H1 (cell line): ENCODE measurements around the gene TNXB. TPM values are rescaled to one million over a fixed set of nuclear protein-coding genes. Genes with fewer than 3 reads are reported as not detected.

Experiments used
- CTCF ChIA-PET: fragments of 300-600 bp; sonication (Branson Sonifier 250); formaldehyde crosslinking; loops from one replicate; lab custom pipeline; 2021; ENCODE audit not compliant: partially characterized antibody; lab: Charles Lee
- POLR2A ChIA-PET: fragments of 300-600 bp; sonication (Branson Sonifier 250); formaldehyde crosslinking; loops from one replicate; lab custom pipeline; 2021; ENCODE audit warnings: inconsistent platforms; ENCODE audit not compliant: partially characterized antibody; lab: Charles Lee
- DNase-seq, 2 experiments: peaks; one replicate each; pipeline versions ENCODE4 v3.0.0 to v3.0.0-alpha.2; 2010 to 2022; ENCODE audit warnings: low spot score in 2 of 2, low read depth in 1 of 2, mixed read lengths in 1 of 2
- FAIRE-seq: peaks from 2 replicates; lab custom pipeline; 2011; peaks lifted over from hg19 to GRCh38; lab: Jason Lieb, UNC
- H2AFZ ChIP-seq: 2 replicates; pipeline ENCODE4 v1.8.1; 2012; ENCODE audit warnings: low read length, inconsistent platforms
- H2AK5ac ChIP-seq: 2 replicates; pipeline ENCODE4 v1.6.1; 2013; ENCODE audit warnings: low read depth, low read length
- H2BK120ac ChIP-seq: replicated peaks from 2 replicates; pipeline ENCODE3; 2013; ENCODE audit warnings: low read depth, low read length, inconsistent platforms
- H2BK12ac ChIP-seq: 2 replicates; pipeline ENCODE4 v1.6.1; 2013; ENCODE audit warnings: low read depth, low read length
- H2BK15ac ChIP-seq: 2 replicates; pipeline ENCODE4 v1.6.1; 2013; ENCODE audit warnings: low read length
- H2BK20ac ChIP-seq: 2 replicates; pipeline ENCODE4 v1.6.1; 2013; ENCODE audit warnings: low read length
- H2BK5ac ChIP-seq: 2 replicates; pipeline ENCODE4 v1.6.1; 2013; ENCODE audit warnings: low read depth, low read length
- H3K14ac ChIP-seq: 2 replicates; pipeline ENCODE4 v1.6.1; 2013; ENCODE audit warnings: inconsistent platforms; ENCODE audit not compliant: insufficient read length
- H3K18ac ChIP-seq: 2 replicates; pipeline ENCODE4 v1.6.1; 2013; ENCODE audit warnings: low read length; ENCODE audit errors: extremely low read depth
- H3K23ac ChIP-seq: 2 replicates; pipeline ENCODE4 v1.6.1; 2013; ENCODE audit warnings: inconsistent platforms; ENCODE audit not compliant: insufficient read length
- H3K23me2 ChIP-seq: 2 replicates; pipeline ENCODE4 v1.6.1; 2013; ENCODE audit warnings: low read depth, low read length
- H3K27ac ChIP-seq: 2 replicates; pipeline ENCODE4 v1.6.1; 2011; ENCODE audit warnings: low read depth, low read length, inconsistent platforms
- H3K27me3 ChIP-seq, 4 experiments: replicated peaks in 1 of 4; 1 replicate in 1 of 4; 2 replicates in 3 of 4; pipeline versions ENCODE4 v1.6.1 to v1.8.1; 2011 to 2013; ENCODE audit warnings: low read length in 3 of 4, mild to moderate bottlenecking in 3 of 4, inconsistent platforms in 2 of 4, mixed read lengths in 2 of 4, moderate library complexity in 1 of 4; ENCODE audit not compliant: control insufficient read depth in 3 of 4, insufficient read depth in 3 of 4; ENCODE audit errors: extremely low read depth in 1 of 4
- H3K36me3 ChIP-seq, 4 experiments: 2 replicates each; pipeline versions ENCODE4 v1.6.1 to v1.8.1; 2011 to 2013; ENCODE audit warnings: mild to moderate bottlenecking in 4 of 4, low read length in 3 of 4, moderate library complexity in 2 of 4, control low read depth in 1 of 4, inconsistent platforms in 1 of 4; ENCODE audit not compliant: insufficient read depth in 4 of 4, control insufficient read depth in 2 of 4
- H3K4ac ChIP-seq: replicated peaks from 2 replicates; pipeline ENCODE3; 2013; ENCODE audit warnings: low read length, low read depth, mixed read lengths, inconsistent platforms; ENCODE audit not compliant: insufficient read length
- H3K4me1 ChIP-seq, 4 experiments: replicated peaks in 1 of 4; 1 replicate in 1 of 4; 2 replicates in 3 of 4; pipeline versions ENCODE4 v1.6.1 to v1.8.1; 2011 to 2013; ENCODE audit warnings: low read length in 3 of 4, inconsistent platforms in 2 of 4, mixed read lengths in 1 of 4; ENCODE audit not compliant: insufficient read depth in 4 of 4, control insufficient read depth in 3 of 4
- H3K4me2 ChIP-seq, 2 experiments: 2 replicates each; pipeline versions ENCODE4 v1.6.1 to v1.8.1; 2011 to 2013; ENCODE audit warnings: low read depth in 2 of 2, low read length in 2 of 2, control low read depth in 1 of 2, inconsistent platforms in 1 of 2, mild to moderate bottlenecking in 1 of 2; ENCODE audit not compliant: insufficient read depth in 1 of 2
- H3K4me3 ChIP-seq, 4 experiments: fragments of 200-600, 300-600 bp in 1 of 4; sonication (generic), shearing (Covaris generic), sonication (Bioruptor Twin) in 1 of 4; 2 replicates each; pipeline versions ENCODE4 v1.5.1 to v1.8.1; 2011 to 2016; ENCODE audit warnings: low read length in 4 of 4, low read depth in 3 of 4, control low read depth in 2 of 4, inconsistent platforms in 2 of 4, mild to moderate bottlenecking in 2 of 4, mixed read lengths in 1 of 4, moderate library complexity in 1 of 4; ENCODE audit not compliant: insufficient read depth in 2 of 4; ENCODE audit errors: extremely low read depth in 1 of 4
- H3K56ac ChIP-seq: replicated peaks from 2 replicates; pipeline ENCODE3; 2013; ENCODE audit warnings: low read depth, mild to moderate bottlenecking, mixed read lengths, low read length, inconsistent platforms; ENCODE audit not compliant: insufficient read length
- H3K79me1 ChIP-seq: 2 replicates; pipeline ENCODE4 v1.6.1; 2013; ENCODE audit warnings: low read depth, low read length, control low read depth
- H3K79me2 ChIP-seq, 2 experiments: 2 replicates each; pipeline versions ENCODE4 v1.6.1 to v1.8.1; 2012 to 2013; ENCODE audit warnings: low read length in 2 of 2, mild to moderate bottlenecking in 2 of 2, inconsistent platforms in 1 of 2; ENCODE audit not compliant: insufficient read depth in 2 of 2, control insufficient read depth in 1 of 2
- H3K9ac ChIP-seq, 4 experiments: replicated peaks in 1 of 4; 1 replicate in 1 of 4; 2 replicates in 3 of 4; pipeline versions ENCODE4 v1.6.1 to v1.8.1; 2011 to 2013; ENCODE audit warnings: low read depth in 3 of 4, low read length in 3 of 4, control low read depth in 2 of 4, mild to moderate bottlenecking in 2 of 4, moderate library complexity in 2 of 4, inconsistent platforms in 1 of 4; ENCODE audit errors: extremely low read depth in 1 of 4
- H3K9me3 ChIP-seq, 2 experiments: 2 replicates each; pipeline versions ENCODE4 v1.6.1 to v1.8.1; 2012 to 2013; ENCODE audit warnings: mild to moderate bottlenecking in 2 of 2, moderate library complexity in 2 of 2, control low read depth in 1 of 2, inconsistent platforms in 1 of 2, low read depth in 1 of 2, low read length in 1 of 2, mixed read lengths in 1 of 2; ENCODE audit not compliant: insufficient read depth in 2 of 2
- H4K20me1 ChIP-seq, 2 experiments: replicated peaks in 1 of 2; 2 replicates each; pipeline versions ENCODE3 to v1.8.1; 2011 to 2013; ENCODE audit warnings: inconsistent platforms in 2 of 2, low read length in 2 of 2, mild to moderate bottlenecking in 1 of 2; ENCODE audit not compliant: insufficient read depth in 2 of 2, control insufficient read depth in 1 of 2
- H4K5ac ChIP-seq: 2 replicates; pipeline ENCODE4 v1.6.1; 2013; ENCODE audit warnings: low read length, low read depth, mixed read lengths, inconsistent platforms; ENCODE audit not compliant: insufficient read length
- H4K8ac ChIP-seq: 2 replicates; pipeline ENCODE4 v1.8.0; 2013; ENCODE audit warnings: mild to moderate bottlenecking, moderate library complexity, low read length, inconsistent platforms; ENCODE audit not compliant: insufficient read depth; ENCODE audit errors: extremely low read depth
- H4K91ac ChIP-seq: replicated peaks from 2 replicates; pipeline ENCODE3; 2013; ENCODE audit warnings: low read length, mixed read lengths, inconsistent platforms; ENCODE audit not compliant: insufficient read length
- EGR1 ChIP-seq: IDR thresholded peaks from 2 replicates; pipeline ENCODE4 v1.6.1; 2011; ENCODE audit warnings: low read depth, low read length, borderline replicate concordance
- RAD21 ChIP-seq, 2 experiments: IDR thresholded peaks in 1 of 2; conservative IDR thresholded peaks in 1 of 2; 2 replicates each; pipeline ENCODE4 v1.6.1; 2011; ENCODE audit warnings: low read depth in 2 of 2, low read length in 2 of 2, improper control_type of control experiment in 1 of 2, inconsistent platforms in 1 of 2, mild to moderate bottlenecking in 1 of 2, moderate library complexity in 1 of 2
- WGBS, 2 experiments: shearing (Covaris generic) in 1 of 2; methylation state at CpG; one replicate each; pipeline versions ENCODE4 v1.1.6 to v1.1.7; 2013 to 2015; ENCODE audit warnings: low lambda C conversion rate in 2 of 2, mixed read lengths in 2 of 2, inconsistent platforms in 1 of 2, low coverage in 1 of 2, missing lambda C conversion rate in 1 of 2; ENCODE audit not compliant: insufficient replicate concordance in 2 of 2, insufficient coverage in 1 of 2, insufficient read length in 1 of 2; ENCODE audit errors: extremely low coverage in 1 of 2, missing lambda C conversion rate in 1 of 2; 5-methylcytosine and 5-hydroxymethylcytosine counted together
- polyA plus RNA-seq, 7 experiments: library from polyadenylated mRNA; depleted of rRNA in 3 of 7; stranded (reverse) in 5 of 7; unstranded in 2 of 7; fragments of >200 nt in 5 of 7; fragments of 200-250 nt in 2 of 7; gene quantifications; 1 replicate in 5 of 7; 2 replicates in 1 of 7; 4 replicates in 1 of 7; pipeline versions ENCODE4 v1.2.1 to v1.2.3, GENCODE V29; 2011 to 2013; ENCODE audit warnings: missing spikeins in 2 of 7, mixed read lengths in 2 of 7
- total RNA-seq: library from RNA; stranded (reverse); fragmentation: NEBNext Ultra II Directional; extraction: Animal tissue kit (Norgen Biotek cat#: 25700); gene quantifications from 2 replicates; pipeline ENCODE4 v1.2.1, GENCODE V29; 2021

TNXB gene
- total and polyA plus RNA-seq, 2 of the 8 experiments (the other 6 are each of a cell fraction or from before 2014, with no cell fraction given), result 3.1 to 4.8 TPM

GRCh38 chr6:32147401-32148132, 38.4 kb upstream of the TNXB start:
- CTCF ChIA-PET, result interaction anchor here (0.7 to 4.7 kb wide), 14 partner anchors 9 to 53 kb away, joined by 3 to 23 read pairs (median 5); partner anchors contain the start of genes ATF6B and GPSM3
- FAIRE-seq (no peak), DNase-seq (no peak)
- Histone ChIP-seq H3K79me2 (no peaks in the 10 kb centered on the region), H3K79me1 (no peaks in the 10 kb centered on the region), H2BK5ac (no peak overlapping the region), H3K14ac (no peak overlapping the region), H3K4me3 (peak overlapping the region; percentile 51 to 76 (median 70); a peak in 5 of 8 replicates), H3K27ac (no peak overlapping the region), H2BK20ac (0 out of 2 replicates have a peak overlapping the region, but pooled peaks have one; percentile 61), H3K4ac (no peak overlapping the region), H2AK5ac (no peak overlapping the region), H2BK120ac (no peak overlapping the region), H2BK15ac (no peak overlapping the region), H4K91ac (no peak overlapping the region), H4K8ac (no peak overlapping the region), H3K4me1 (peaks cover 10 to 32% (median 14%) of the 10 kb centered on the region in 4 experiments), H3K23me2 (peaks cover 9% of the 10 kb centered on the region; the same call in 1 of the 2 replicates), H3K4me2 (peak overlapping the region; percentile 94 to 100), H3K36me3 (no peaks in the 10 kb centered on the region), H3K9ac (no peak overlapping the region; a peak in 1 of 7 replicates), H3K23ac (no peak overlapping the region), H2BK12ac (no peak overlapping the region), H3K27me3 (peaks cover 4 to 35% (median 33%) of the 10 kb centered on the region in 4 experiments), H3K56ac (no peak overlapping the region), H4K20me1 (no peaks in the 10 kb centered on the region), H4K5ac (no peak overlapping the region), H3K18ac (no peak overlapping the region), H2AFZ (no peak overlapping the region), H3K9me3 (no peaks in the 10 kb centered on the region)
- 98% methylated on average over 4 of the region's 4 CpGs; no CpG with 5 or more reads in 1 of the 2 experiments for WGBS, 2 experiments
- TF ChIP-seq EGR1 (no peak), RAD21 (IDR thresholded peaks at IDR 0.05 in 1 of 2, conservative IDR thresholded peaks at IDR 0.05 in 1 of 2; ENCODE audit: low read depth in 2 of 2, low read length in 2 of 2) (peak; percentile 13 to 39; a peak in 1 of 4 replicates)
- POLR2A ChIA-PET, result interaction anchor here (1.2 to 9.2 kb wide), 7 partner anchors 11 to 48 kb away, joined by 3 to 70 read pairs (median 6); partner anchors contain the start of genes AGPAT1, ATF6B, FKBPL and PBX2
